ENCODE measurements around the gene SPSB4. TPM values are rescaled to one million over a fixed set of nuclear protein-coding genes. Genes with fewer than 3 reads are reported as not detected.

SPSB4 gene
- total and polyA plus RNA-seq, 12 donors = 2.1 to 8.7 (median 3.8) TPM

GRCh38 chr3:141164852-141165251, 113.7 kb downstream of the SPSB4 start:
- Histone ChIP-seq H3K27me3 (no peaks in the 10 kb centered on the region), H3K4me1 (no peaks in the 10 kb centered on the region), H3K9me3 (peaks cover 0 to 30% (median 9%) of the 10 kb centered on the region in 11 donors), H3K4me3 (no peak overlapping the region), H3K36me3 (no peaks in the 10 kb centered on the region), H3K27ac (no peak overlapping the region)
- no peak for DNase-seq
- ATAC-seq = peak in 4 of 8 donors; percentile 22 to 61 (median 48)
- no peak for TF ChIP-seq CTCF (IDR thresholded peaks at IDR 0.05)
- intact Hi-C loops (cut with DNase I) = no loop called here
- 57 to 71% methylated on average over 5 of the region's 5 CpGs for WGBS, 2 donors

GRCh38 chr3:141167681-141168080, 116.5 kb downstream of the SPSB4 start:
- ATAC-seq = no peak
- DNase-seq = no peak
- intact Hi-C loops (cut with DNase I) = loop anchor here in 1 of 10 donors (1.0 kb wide), 1 partner anchor 32 kb away; no protein-coding TSS in a partner anchor
- H3K27ac ChIP-seq = no peak overlapping the region
- WGBS, 2 donors = 94 to 97% methylated on average over 4 of the region's 4 CpGs
- H3K4me3 ChIP-seq = no peak overlapping the region
- H3K9me3 ChIP-seq = peaks cover 0 to 12% (median 0%) of the 10 kb centered on the region in 11 donors
- H3K27me3 ChIP-seq = peaks cover 0 to under 1% (median 0%) of the 10 kb centered on the region in 7 donors
- H3K36me3 ChIP-seq = no peaks in the 10 kb centered on the region
- no peaks in the 10 kb centered on the region for H3K4me1 ChIP-seq
- TF ChIP-seq CTCF (IDR thresholded peaks at IDR 0.05) = no peak

GRCh38 chr3:141170678-141171295, 119.6 kb downstream of the SPSB4 start:
- peaks cover 0 to 3% (median 0%) of the 10 kb centered on the region in 7 donors for H3K27me3 ChIP-seq
- WGBS, 2 donors = 89 to 90% methylated on average over 4 of the region's 4 CpGs
- H3K4me1 ChIP-seq = no peaks in the 10 kb centered on the region
- H3K9me3 ChIP-seq = peaks cover 0 to 12% (median 0%) of the 10 kb centered on the region in 11 donors
- intact Hi-C loops (cut with DNase I) = no loop called here
- ATAC-seq (no peak), DNase-seq (no peak)
- no peak overlapping the region for H3K4me3 ChIP-seq
- no peaks in the 10 kb centered on the region for H3K36me3 ChIP-seq
- H3K27ac ChIP-seq = no peak overlapping the region
- no peak for TF ChIP-seq CTCF (IDR thresholded peaks at IDR 0.05)

GRCh38 chr3:141174674-141175073, 123.5 kb downstream of the SPSB4 start:
- H3K4me1 ChIP-seq = no peaks in the 10 kb centered on the region
- ATAC-seq (no peak), DNase-seq (no peak)
- intact Hi-C loops (cut with DNase I) = no loop called here
- no peaks in the 10 kb centered on the region for H3K36me3 ChIP-seq
- H3K27ac ChIP-seq = no peak overlapping the region
- H3K4me3 ChIP-seq = no peak overlapping the region
- 57 to 67% methylated on average over 2 of the region's 2 CpGs for WGBS, 2 donors
- no peak for TF ChIP-seq CTCF (IDR thresholded peaks at IDR 0.05)
- H3K9me3 ChIP-seq = peaks cover 0 to 2% (median 0%) of the 10 kb centered on the region in 11 donors
- H3K27me3 ChIP-seq = peaks cover 0 to 3% (median 0%) of the 10 kb centered on the region in 7 donors

Data from heart right ventricle (tissue), 16 donors.